OCI-M1 (cell line): Measurements from ENCODE around the gene PCNA.
A peak's percentile ranks its signal among the peaks of the same experiment; 100 is the strongest.
"Not testable (repeated sequence)": the region's sequence is repeated elsewhere in the genome, so short reads cannot be mapped to it uniquely, and the experiment has no call there.

ENCODE experiments used
- DNase-seq: peaks from one replicate; lab custom pipeline; 2025; lab: John Stamatoyannopoulos, UW

Gene PCNA

DNA sequence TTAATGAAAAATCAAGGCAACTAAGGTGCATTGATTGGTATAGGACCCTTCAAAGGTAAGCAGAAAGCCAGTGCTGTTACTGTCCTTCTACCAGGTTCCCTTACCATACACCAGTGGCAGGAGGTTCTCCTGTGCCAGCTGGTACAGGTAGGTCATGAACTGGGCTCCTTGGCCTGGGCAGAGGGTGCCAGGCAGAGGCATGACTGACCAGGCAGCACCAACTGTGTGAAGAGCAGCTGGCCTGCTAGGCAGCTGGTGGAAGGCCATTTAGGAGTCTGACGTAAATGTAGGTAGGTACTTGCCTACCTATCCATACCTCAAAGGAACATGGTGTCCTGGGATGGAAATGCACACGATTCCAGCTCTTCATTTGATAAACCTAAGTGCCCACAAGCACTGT, 23.3 kb downstream of the PCNA start:
- no peak for DNase-seq

GRCh38 chr20:5095931-5096330, 23.8 kb downstream of the PCNA start:
- DNase-seq: no peak

- DNase-seq: no peak
These were observed 24.3 kb downstream of the PCNA start for GRCh38 chr20:5095454-5095853.

GRCh38 chr20:5092765-5093339, 26.9 kb downstream of the PCNA start:
- DNase-seq: no peak

GRCh38 chr20:5091902-5092301, 27.9 kb downstream of the PCNA start:
- no peak for DNase-seq

- DNase-seq: no peak
These were observed 29.6 kb downstream of the PCNA start for GRCh38 chr20:5090191-5090590.

- DNase-seq: no peak
These were observed 31.1 kb downstream of the PCNA start for GRCh38 chr20:5088688-5089087.

DNA sequence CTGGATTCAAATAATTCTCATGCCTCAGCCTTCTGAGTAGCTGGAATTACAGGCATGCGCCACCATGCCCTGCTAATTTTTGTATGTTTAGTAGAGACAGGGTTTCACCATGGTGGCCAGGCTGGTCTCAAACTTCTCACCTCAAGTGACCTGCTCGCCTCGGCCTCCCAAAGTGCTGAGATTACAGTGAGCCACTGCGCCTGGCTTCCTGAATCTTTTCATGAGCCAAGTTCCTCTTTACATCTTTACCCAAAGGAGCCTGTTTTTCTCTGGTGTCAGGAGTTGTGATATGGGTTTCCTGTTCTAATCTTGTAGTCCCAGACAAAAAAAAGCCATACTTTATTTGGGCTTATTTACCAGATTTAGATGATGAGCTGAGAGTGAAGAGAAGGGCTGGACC, 34.4 kb downstream of the PCNA start:
- peak; percentile 49 for DNase-seq

GRCh38 chr20:5080384-5080877, 39.3 kb downstream of the PCNA start:
- DNase-seq: peak; percentile 96

- DNase-seq: peak; percentile 98
These were observed 41.3 kb downstream of the PCNA start for GRCh38 chr20:5078399-5078958.

DNA sequence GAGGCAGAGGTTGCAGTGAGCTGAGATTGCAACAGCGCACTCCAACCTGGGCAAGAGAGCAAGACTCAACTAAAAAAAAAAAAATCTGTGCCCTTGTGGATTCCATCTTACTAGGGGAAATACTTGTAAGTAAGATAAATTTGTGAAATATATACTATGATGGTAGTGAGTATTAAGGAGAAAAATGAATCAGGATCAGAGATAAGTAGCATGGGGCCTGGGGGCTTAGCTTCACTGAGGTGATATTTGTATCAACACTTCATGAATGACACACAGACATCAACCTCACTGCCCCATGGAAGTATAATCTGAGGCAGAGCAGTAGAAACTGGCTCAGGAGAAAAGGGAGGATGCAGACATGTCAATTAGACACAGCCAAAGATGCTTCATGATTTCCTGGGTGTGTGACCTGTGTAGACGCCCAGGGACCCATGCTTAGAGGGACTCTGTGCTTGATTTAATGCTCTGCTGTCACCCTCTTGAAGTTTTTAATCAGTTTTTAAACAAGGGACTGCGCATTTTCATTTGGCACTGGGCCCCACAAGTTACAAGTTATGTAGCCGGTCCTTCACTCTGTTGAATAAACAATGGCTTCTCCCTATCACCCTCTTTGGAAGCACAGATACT, 41.9 kb downstream of the PCNA start:
- no peak for DNase-seq

GRCh38 chr20:5076913-5077312, 42.8 kb downstream of the PCNA start:
- DNase-seq: not testable (repeated sequence)

GRCh38 chr20:5074232-5074674, 45.5 kb downstream of the PCNA start:
- no peak for DNase-seq

GRCh38 chr20:5073660-5074231, 46.0 kb downstream of the PCNA start:
- peak; percentile 89 for DNase-seq

GRCh38 chr20:5072756-5073659, 46.8 kb downstream of the PCNA start:
- DNase-seq: peak; percentile 69

DNA sequence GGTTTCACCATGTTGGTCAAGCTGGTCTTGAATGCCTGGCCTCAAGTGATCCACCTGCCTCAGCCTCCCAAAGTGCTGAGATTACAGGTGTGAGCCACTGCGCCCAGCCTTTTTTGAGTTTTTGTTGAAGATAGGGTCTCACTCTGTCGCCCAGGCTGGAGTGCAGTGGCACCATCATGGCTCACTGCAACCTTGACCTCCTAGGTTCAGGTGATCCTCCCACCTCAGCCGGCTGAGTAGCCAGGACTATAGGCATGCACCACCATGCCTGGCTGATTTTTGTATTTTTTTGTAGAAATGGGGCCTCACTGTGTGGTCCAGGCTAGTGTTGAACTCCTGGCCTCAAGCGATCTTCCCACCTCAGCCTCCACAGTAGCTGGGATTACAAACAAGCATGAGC, 47.8 kb downstream of the PCNA start:
- DNase-seq: not testable (repeated sequence)

- DNase-seq: no peak
These were observed 49.2 kb downstream of the PCNA start for GRCh38 chr20:5070570-5070969.

- DNase-seq: no peak
These were observed 49.7 kb downstream of the PCNA start for GRCh38 chr20:5070081-5070480.

DNA sequence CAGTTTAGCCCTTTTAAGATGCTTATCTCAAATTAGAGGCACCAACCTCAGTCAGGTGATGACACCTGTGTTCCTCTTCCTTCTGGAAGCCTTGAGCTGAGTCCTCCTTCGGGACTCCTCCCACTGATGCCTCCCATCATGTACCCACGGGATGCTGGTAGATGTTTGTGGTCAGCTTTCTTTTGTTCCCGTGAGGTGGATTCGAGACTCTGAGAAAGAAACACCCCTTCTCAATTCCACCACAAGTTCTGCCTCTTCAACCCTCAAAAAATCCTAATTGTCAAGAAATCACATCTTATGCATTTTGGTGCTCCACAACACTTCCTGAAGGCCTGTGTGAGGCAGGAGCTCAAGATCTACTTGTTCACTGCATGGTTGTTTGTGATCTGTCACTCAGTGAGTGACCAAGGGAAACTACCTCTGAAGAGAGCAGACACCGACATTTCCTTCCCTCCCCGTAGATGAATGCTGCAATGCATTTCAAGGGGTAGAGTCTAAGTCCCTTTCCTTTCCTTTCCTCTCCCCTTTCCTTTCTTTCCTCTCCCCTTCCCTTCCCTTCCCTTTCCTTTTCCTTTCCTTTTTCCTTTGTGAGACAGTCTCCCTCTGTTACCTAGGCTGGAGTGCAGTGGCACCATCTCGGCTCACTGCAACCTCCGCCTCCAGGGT, 50.5 kb downstream of the PCNA start:
- no peak for DNase-seq

DNA sequence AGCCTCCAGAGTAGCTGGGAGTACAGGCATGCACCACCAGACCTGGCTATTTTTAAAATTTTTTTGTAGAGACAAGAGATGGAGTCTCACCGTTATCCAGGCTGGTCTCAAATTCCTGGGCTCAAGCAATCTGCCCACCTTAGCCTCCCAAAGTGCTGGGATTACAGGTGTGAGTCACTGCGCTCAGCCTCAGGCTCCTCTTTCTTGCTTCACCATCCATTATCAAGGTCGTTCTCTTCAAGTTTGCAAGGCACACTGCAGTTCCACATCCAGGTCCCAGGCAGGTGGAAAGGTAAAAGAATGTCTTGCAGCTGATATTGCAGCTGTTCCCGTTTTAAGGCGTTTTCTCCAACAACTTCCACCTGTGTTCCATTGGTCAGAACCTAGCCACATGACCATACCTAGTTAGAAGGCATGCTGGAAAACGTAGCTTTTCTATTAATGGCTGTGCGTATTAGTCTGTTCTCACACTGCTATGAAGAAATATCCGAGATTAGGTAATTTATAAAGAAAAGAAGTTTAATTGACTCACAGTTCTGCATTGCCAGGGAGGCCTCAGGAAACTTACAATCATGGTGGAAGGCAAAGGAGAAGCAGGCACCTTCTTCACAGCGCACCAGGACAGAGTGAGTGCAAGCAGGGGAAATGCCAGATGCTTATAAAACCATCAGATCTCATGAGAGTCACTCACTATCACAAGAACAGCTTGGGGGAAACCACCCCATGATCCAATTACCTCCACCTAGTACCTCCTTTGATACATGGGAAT, 51.7 kb downstream of the PCNA start:
- DNase-seq: no peak

DNA sequence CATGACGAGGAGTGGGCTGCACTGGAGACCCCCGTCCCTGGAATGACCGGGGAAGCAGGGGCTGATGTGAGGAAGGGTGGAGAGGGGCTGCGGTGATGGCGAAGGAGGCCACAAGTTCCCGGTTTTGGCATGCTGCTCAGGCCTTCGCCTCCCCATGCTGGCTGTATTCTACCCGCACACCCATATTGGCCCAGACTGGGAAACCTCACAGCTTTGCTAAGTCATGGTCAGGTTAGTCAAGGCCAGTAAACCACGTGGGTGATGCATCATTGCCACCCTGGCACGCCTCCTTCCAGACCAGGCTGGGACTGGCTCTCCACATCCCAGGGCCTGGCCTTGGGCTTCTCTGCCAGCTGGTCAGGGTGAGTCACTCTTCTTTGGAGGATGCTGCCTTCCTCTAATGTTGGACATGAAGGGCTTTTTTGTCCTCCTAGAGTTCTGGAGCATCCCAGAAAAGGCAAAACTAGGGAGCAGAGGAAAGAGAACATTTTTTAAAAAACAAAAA, 53.8 kb downstream of the PCNA start:
- DNase-seq: peak; percentile 32
